Activated CD8-positive, alpha-beta memory T cell treated with anti-CD3 and anti-CD28 coated beads, Interleukin-2, amount 10 ng/mL, durations not matched to agents 7 days and 5 days (primary cell): ENCODE results near the gene NR1H4. TPM values are rescaled to one million over a fixed set of nuclear protein-coding genes. Genes with fewer than 3 reads are reported as not detected.

Experiments
- ATAC-seq: fragments of 150-1000 bp; cut with Tn5 transposase; one replicate; pipeline ENCODE4 v1.10.0; 2021; ENCODE audit warnings: moderate library complexity
- CTCF ChIA-PET: fragments of 350-600 bp; sonication (Branson Sonifier 250); formaldehyde crosslinking; loops from one replicate; lab custom pipeline; 2021; ENCODE audit warnings: antibody characterized with exemption; lab: Charles Lee
- DNase-seq: peaks from one replicate; pipeline ENCODE4 v3.0.0-alpha.2; 2020
- H3K27ac Mint-ChIP-seq: one replicate; pipeline ENCODE4 v1.8.0; 2021; ENCODE audit warnings: mild to moderate bottlenecking, mixed read lengths
- H3K27me3 Mint-ChIP-seq: one replicate; pipeline ENCODE4 v1.8.0; 2021; ENCODE audit warnings: mixed read lengths
- H3K36me3 Mint-ChIP-seq: one replicate; pipeline ENCODE4 v1.8.0; 2021; ENCODE audit warnings: mild to moderate bottlenecking, mixed read lengths
- H3K4me1 Mint-ChIP-seq: one replicate; pipeline ENCODE4 v1.8.0; 2021; ENCODE audit warnings: mixed read lengths
- H3K4me3 Mint-ChIP-seq: one replicate; pipeline ENCODE4 v1.8.0; 2021; ENCODE audit warnings: mild to moderate bottlenecking, moderate library complexity, mixed read lengths
- H3K9me3 Mint-ChIP-seq: one replicate; pipeline ENCODE4 v1.8.0; 2022; ENCODE audit warnings: low read depth, mixed read lengths
- total RNA-seq, 2 experiments: library from RNA; stranded (reverse); gene quantifications; one replicate each; pipeline ENCODE4 v1.2.3, GENCODE V29; 2021

The NR1H4 gene
- total RNA-seq, 2 experiments from 2014 or later: not detected

- no peaks in the 10 kb centered on the region for H3K4me1 Mint-ChIP-seq
- no peak overlapping the region for H3K27ac Mint-ChIP-seq
- no peaks in the 10 kb centered on the region for H3K36me3 Mint-ChIP-seq
- no peaks in the 10 kb centered on the region for H3K9me3 Mint-ChIP-seq
- no peak for ATAC-seq
- DNase-seq: no peak
- CTCF ChIA-PET: no interaction called here
- H3K27me3 Mint-ChIP-seq: no peaks in the 10 kb centered on the region
- no peak overlapping the region for H3K4me3 Mint-ChIP-seq
Observed at GRCh38 chr12:100481021-100481420, 7.4 kb downstream of the NR1H4 start.

- Mint-ChIP-seq H3K27me3 (no peaks in the 10 kb centered on the region), H3K4me3 (no peak overlapping the region), H3K9me3 (no peaks in the 10 kb centered on the region), H3K36me3 (no peaks in the 10 kb centered on the region), H3K27ac (no peak overlapping the region), H3K4me1 (no peaks in the 10 kb centered on the region)
- ATAC-seq (no peak), DNase-seq (no peak)
- CTCF ChIA-PET: no interaction called here
Observed at GRCh38 chr12:100484183-100484886, 10.7 kb downstream of the NR1H4 start.

GRCh38 chr12:100484891-100485471 is 11.3 kb downstream of the NR1H4 start:
- Mint-ChIP-seq H3K27ac (no peak overlapping the region), H3K27me3 (no peaks in the 10 kb centered on the region), H3K9me3 (no peaks in the 10 kb centered on the region), H3K4me3 (no peak overlapping the region), H3K36me3 (no peaks in the 10 kb centered on the region), H3K4me1 (no peaks in the 10 kb centered on the region)
- DNase-seq: no peak
- CTCF ChIA-PET: no interaction called here
- ATAC-seq: no peak

- Mint-ChIP-seq H3K27ac (no peak overlapping the region), H3K4me1 (no peaks in the 10 kb centered on the region), H3K4me3 (no peak overlapping the region), H3K27me3 (no peaks in the 10 kb centered on the region), H3K36me3 (no peaks in the 10 kb centered on the region), H3K9me3 (no peaks in the 10 kb centered on the region)
- CTCF ChIA-PET: interaction anchor here (0.6 kb wide), 1 partner anchor 72 kb away, joined by 5 read pairs; no protein-coding TSS in a partner anchor
- DNase-seq (no peak), ATAC-seq (no peak)
Observed at GRCh38 chr12:100485983-100486382, 12.3 kb downstream of the NR1H4 start.

GRCh38 chr12:100489251-100489820 is 15.7 kb downstream of the NR1H4 start:
- no peaks in the 10 kb centered on the region for H3K9me3 Mint-ChIP-seq
- DNase-seq (no peak), ATAC-seq (no peak)
- no peaks in the 10 kb centered on the region for H3K4me1 Mint-ChIP-seq
- no peak overlapping the region for H3K4me3 Mint-ChIP-seq
- CTCF ChIA-PET: no interaction called here
- H3K36me3 Mint-ChIP-seq: no peaks in the 10 kb centered on the region
- no peak overlapping the region for H3K27ac Mint-ChIP-seq
- H3K27me3 Mint-ChIP-seq: no peaks in the 10 kb centered on the region

- H3K4me1 Mint-ChIP-seq: no peaks in the 10 kb centered on the region
- H3K36me3 Mint-ChIP-seq: no peaks in the 10 kb centered on the region
- ATAC-seq (no peak), DNase-seq (no peak)
- CTCF ChIA-PET: no interaction called here
- no peaks in the 10 kb centered on the region for H3K9me3 Mint-ChIP-seq
- no peak overlapping the region for H3K4me3 Mint-ChIP-seq
- H3K27me3 Mint-ChIP-seq: no peaks in the 10 kb centered on the region
- H3K27ac Mint-ChIP-seq: no peak overlapping the region
Observed at GRCh38 chr12:100490056-100490455, 16.4 kb downstream of the NR1H4 start.

GRCh38 chr12:100491104-100491503 is 17.4 kb downstream of the NR1H4 start:
- Mint-ChIP-seq H3K27me3 (no peaks in the 10 kb centered on the region), H3K4me1 (no peaks in the 10 kb centered on the region), H3K9me3 (no peaks in the 10 kb centered on the region), H3K36me3 (no peaks in the 10 kb centered on the region), H3K4me3 (no peak overlapping the region), H3K27ac (no peak overlapping the region)
- no peak for DNase-seq
- no peak for ATAC-seq
- CTCF ChIA-PET: no interaction called here

- CTCF ChIA-PET: no interaction called here
- Mint-ChIP-seq H3K27ac (no peak overlapping the region), H3K4me1 (no peaks in the 10 kb centered on the region), H3K9me3 (no peaks in the 10 kb centered on the region), H3K36me3 (no peaks in the 10 kb centered on the region), H3K27me3 (no peaks in the 10 kb centered on the region), H3K4me3 (no peak overlapping the region)
- ATAC-seq (no peak), DNase-seq (no peak)
Observed at GRCh38 chr12:100493396-100494012, 19.8 kb downstream of the NR1H4 start.

- DNase-seq (no peak), ATAC-seq (no peak)
- no peaks in the 10 kb centered on the region for H3K36me3 Mint-ChIP-seq
- H3K27ac Mint-ChIP-seq: no peak overlapping the region
- H3K27me3 Mint-ChIP-seq: no peaks in the 10 kb centered on the region
- H3K4me3 Mint-ChIP-seq: no peak overlapping the region
- no peaks in the 10 kb centered on the region for H3K9me3 Mint-ChIP-seq
- no peaks in the 10 kb centered on the region for H3K4me1 Mint-ChIP-seq
- CTCF ChIA-PET: no interaction called here
Observed at GRCh38 chr12:100494026-100494425, 20.4 kb downstream of the NR1H4 start.

- Mint-ChIP-seq H3K4me3 (no peak overlapping the region), H3K27me3 (no peaks in the 10 kb centered on the region), H3K4me1 (no peaks in the 10 kb centered on the region), H3K9me3 (no peaks in the 10 kb centered on the region), H3K27ac (no peak overlapping the region), H3K36me3 (no peaks in the 10 kb centered on the region)
- DNase-seq: no peak
- CTCF ChIA-PET: no interaction called here
- ATAC-seq: no peak
Observed at GRCh38 chr12:100494538-100494937, 20.9 kb downstream of the NR1H4 start.

GRCh38 chr12:100497105-100497795 is 23.6 kb downstream of the NR1H4 start:
- CTCF ChIA-PET: interaction anchor here (1.3 kb wide), 1 partner anchor 17 kb away, joined by 3 read pairs; no protein-coding TSS in a partner anchor

GRCh38 chr12:100498141-100498540 is 24.5 kb downstream of the NR1H4 start:
- CTCF ChIA-PET: interaction anchor here (1.3 kb wide), 1 partner anchor 16 kb away, joined by 3 read pairs; no protein-coding TSS in a partner anchor
- no peaks in the 10 kb centered on the region for H3K4me1 Mint-ChIP-seq

More at GRCh38 chr12:100497105-100497795, 23.6 kb downstream of the NR1H4 start:
- Mint-ChIP-seq H3K36me3 (no peaks in the 10 kb centered on the region), H3K27me3 (no peaks in the 10 kb centered on the region), H3K9me3 (no peaks in the 10 kb centered on the region), H3K27ac (no peak overlapping the region), H3K4me3 (no peak overlapping the region), H3K4me1 (no peaks in the 10 kb centered on the region)
- ATAC-seq: no peak
- DNase-seq: no peak

GRCh38 chr12:100499416-100499815 is 25.8 kb downstream of the NR1H4 start:
- Mint-ChIP-seq H3K4me1 (no peaks in the 10 kb centered on the region), H3K36me3 (no peaks in the 10 kb centered on the region), H3K4me3 (no peak overlapping the region), H3K27me3 (no peaks in the 10 kb centered on the region), H3K27ac (no peak overlapping the region), H3K9me3 (no peaks in the 10 kb centered on the region)
- no peak for DNase-seq
- CTCF ChIA-PET: interaction anchor here (1.2 kb wide), 1 partner anchor 11 kb away, joined by 3 read pairs; no protein-coding TSS in a partner anchor
- ATAC-seq: no peak

More at GRCh38 chr12:100498141-100498540, 24.5 kb downstream of the NR1H4 start:
- no peak overlapping the region for H3K4me3 Mint-ChIP-seq
- DNase-seq (no peak), ATAC-seq (no peak)
- no peak overlapping the region for H3K27ac Mint-ChIP-seq
- no peaks in the 10 kb centered on the region for H3K9me3 Mint-ChIP-seq
- H3K36me3 Mint-ChIP-seq: no peaks in the 10 kb centered on the region
- no peaks in the 10 kb centered on the region for H3K27me3 Mint-ChIP-seq
